ENCODE data around the gene TXNDC8. TPM values are rescaled to one million over a fixed set of nuclear protein-coding genes. Genes with fewer than 3 reads are reported as not detected.

TXNDC8 gene
- total and polyA plus RNA-seq, 2 experiments from 2014 or later = not detected

DNA sequence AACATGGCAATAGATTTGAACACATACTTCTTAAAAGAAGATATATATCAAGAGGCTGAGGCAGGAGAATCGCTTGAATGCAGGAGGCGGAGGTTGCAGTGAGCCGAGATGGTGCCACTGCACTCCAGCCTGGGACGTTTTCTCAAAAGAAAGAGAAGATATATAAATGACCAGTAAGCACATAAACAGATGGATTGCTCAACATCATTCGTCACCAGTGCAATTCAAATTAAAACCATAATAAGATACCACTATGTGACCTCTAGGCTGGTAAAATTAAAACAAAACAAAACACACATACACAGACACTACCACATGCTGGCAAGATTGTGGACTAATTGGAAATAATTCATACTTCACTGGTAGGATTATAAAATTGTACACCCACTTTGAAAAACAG is 76.0 kb downstream of the TXNDC8 start:
- H3K4me3 Mint-ChIP-seq = no peak overlapping the region
- DNase-seq (ENCODE audit: low spot score) (no peak), ATAC-seq (no peak)
- Histone ChIP-seq H2AFZ (no peak overlapping the region), H3K4me3 (no peak overlapping the region), H3K36me3 (ENCODE audit: insufficient read depth) (no peaks in the 10 kb centered on the region), H3K4me1 (ENCODE audit: insufficient read depth) (peaks cover 15% of the 10 kb centered on the region), H3K27ac (ENCODE audit: low read depth) (no peak overlapping the region), H3K9me2 (ENCODE audit: insufficient read depth) (0 out of 2 replicates have a peak, but pooled peaks cover 4% of the 10 kb centered on the region), H3K27me3 (ENCODE audit: insufficient read depth) (no peaks in the 10 kb centered on the region), H3F3A (replicated peaks; ENCODE audit: low read depth) (peaks cover 9% of the 10 kb centered on the region; the same call in 1 of the 2 replicates), H3K4me2 (no peak overlapping the region), H4K20me1 (replicated peaks; ENCODE audit: insufficient read depth) (no peaks in the 10 kb centered on the region), H3K79me2 (replicated peaks; ENCODE audit: insufficient read depth) (0 out of 2 replicates have a peak, but pooled peaks cover 9% of the 10 kb centered on the region)
- peaks cover 3% of the 10 kb centered on the region; the same call in 1 of the 3 replicates for H3K9me3 Mint-ChIP-seq
- peaks cover 12% of the 10 kb centered on the region for H3K27me3 Mint-ChIP-seq (ENCODE audit: insufficient read depth, low read depth, poor library complexity)
- no peak overlapping the region for H3K27ac Mint-ChIP-seq
- H3K4me1 Mint-ChIP-seq = peaks cover 20% of the 10 kb centered on the region
- TF ChIP-seq NANOG (IDR thresholded peaks at IDR 0.05; ENCODE audit: borderline replicate concordance) = no peak
- no peak for TF ChIP-seq CTCF (conservative IDR thresholded peaks at IDR 0.05; ENCODE audit: low read depth in 2 of 2)
- no peak for TF ChIP-seq CREB1 (CRISPR knock-in tag; IDR thresholded peaks at IDR 0.05; ENCODE audit: low read depth)
- TF ChIP-seq ZNF462 (CRISPR knock-in tag; IDR thresholded peaks at IDR 0.05) = no peak
- TF ChIP-seq POLR2AphosphoS5 (IDR thresholded peaks at IDR 0.05; ENCODE audit: low read depth) = no peak
- TF ChIP-seq, protein P1, sequence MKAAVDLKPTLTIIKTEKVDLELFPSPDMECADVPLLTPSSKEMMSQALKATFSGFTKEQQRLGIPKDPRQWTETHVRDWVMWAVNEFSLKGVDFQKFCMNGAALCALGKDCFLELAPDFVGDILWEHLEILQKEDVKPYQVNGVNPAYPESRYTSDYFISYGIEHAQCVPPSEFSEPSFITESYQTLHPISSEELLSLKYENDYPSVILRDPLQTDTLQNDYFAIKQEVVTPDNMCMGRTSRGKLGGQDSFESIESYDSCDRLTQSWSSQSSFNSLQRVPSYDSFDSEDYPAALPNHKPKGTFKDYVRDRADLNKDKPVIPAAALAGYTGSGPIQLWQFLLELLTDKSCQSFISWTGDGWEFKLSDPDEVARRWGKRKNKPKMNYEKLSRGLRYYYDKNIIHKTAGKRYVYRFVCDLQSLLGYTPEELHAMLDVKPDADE (IDR thresholded peaks at IDR 0.05) = no peak
- no peak for TF ChIP-seq STAT1 (IDR thresholded peaks at IDR 0.05; ENCODE audit: unreplicated experiment)
- no peak for TF ChIP-seq ZNF331 (CRISPR knock-in tag; IDR thresholded peaks at IDR 0.05; ENCODE audit: low read depth)
- TF ChIP-seq, protein P2, sequence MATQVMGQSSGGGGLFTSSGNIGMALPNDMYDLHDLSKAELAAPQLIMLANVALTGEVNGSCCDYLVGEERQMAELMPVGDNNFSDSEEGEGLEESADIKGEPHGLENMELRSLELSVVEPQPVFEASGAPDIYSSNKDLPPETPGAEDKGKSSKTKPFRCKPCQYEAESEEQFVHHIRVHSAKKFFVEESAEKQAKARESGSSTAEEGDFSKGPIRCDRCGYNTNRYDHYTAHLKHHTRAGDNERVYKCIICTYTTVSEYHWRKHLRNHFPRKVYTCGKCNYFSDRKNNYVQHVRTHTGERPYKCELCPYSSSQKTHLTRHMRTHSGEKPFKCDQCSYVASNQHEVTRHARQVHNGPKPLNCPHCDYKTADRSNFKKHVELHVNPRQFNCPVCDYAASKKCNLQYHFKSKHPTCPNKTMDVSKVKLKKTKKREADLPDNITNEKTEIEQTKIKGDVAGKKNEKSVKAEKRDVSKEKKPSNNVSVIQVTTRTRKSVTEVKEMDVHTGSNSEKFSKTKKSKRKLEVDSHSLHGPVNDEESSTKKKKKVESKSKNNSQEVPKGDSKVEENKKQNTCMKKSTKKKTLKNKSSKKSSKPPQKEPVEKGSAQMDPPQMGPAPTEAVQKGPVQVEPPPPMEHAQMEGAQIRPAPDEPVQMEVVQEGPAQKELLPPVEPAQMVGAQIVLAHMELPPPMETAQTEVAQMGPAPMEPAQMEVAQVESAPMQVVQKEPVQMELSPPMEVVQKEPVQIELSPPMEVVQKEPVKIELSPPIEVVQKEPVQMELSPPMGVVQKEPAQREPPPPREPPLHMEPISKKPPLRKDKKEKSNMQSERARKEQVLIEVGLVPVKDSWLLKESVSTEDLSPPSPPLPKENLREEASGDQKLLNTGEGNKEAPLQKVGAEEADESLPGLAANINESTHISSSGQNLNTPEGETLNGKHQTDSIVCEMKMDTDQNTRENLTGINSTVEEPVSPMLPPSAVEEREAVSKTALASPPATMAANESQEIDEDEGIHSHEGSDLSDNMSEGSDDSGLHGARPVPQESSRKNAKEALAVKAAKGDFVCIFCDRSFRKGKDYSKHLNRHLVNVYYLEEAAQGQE (IDR thresholded peaks at IDR 0.05; ENCODE audit: unreplicated experiment) = no peak
- no peak for TF ChIP-seq ZNF114 (CRISPR knock-in tag; IDR thresholded peaks at IDR 0.05)
- no peak for TF ChIP-seq EZH2phosphoT487 (IDR thresholded peaks at IDR 0.05; ENCODE audit: unreplicated experiment)
- TF ChIP-seq JUNB (IDR thresholded peaks at IDR 0.05; ENCODE audit: unreplicated experiment) = no peak
- TF ChIP-seq EZH2 (IDR thresholded peaks at IDR 0.05; ENCODE audit: low read depth, unreplicated experiment) = no peak
- H3K36me3 Mint-ChIP-seq (ENCODE audit: low read depth) = no peaks in the 10 kb centered on the region; the same call in 2 of the 3 replicates
